MM.1S (cell line): ENCODE measurements around the gene SLC25A41.
A peak's percentile ranks its signal among the peaks of the same experiment; 100 is the strongest.

Source experiments
- DNase-seq: peaks from one replicate; pipeline ENCODE4 v3.0.0-alpha.2; 2015
- H2AFZ ChIP-seq: fragments of 300-600 bp; sonication (generic); 2 replicates; pipeline ENCODE4 v1.6.0; 2016; ENCODE audit warnings: antibody characterized with exemption, low read length
- H3F3A ChIP-seq: fragments of 300-600 bp; sonication (generic); 2 replicates; pipeline ENCODE4 v1.6.1; 2016; ENCODE audit warnings: mild to moderate bottlenecking, antibody characterized with exemption, low read length, moderate library complexity, mixed read lengths; ENCODE audit not compliant: insufficient read depth
- H3K27ac ChIP-seq: fragments of 300-600 bp; sonication (generic); 2 replicates; pipeline ENCODE4 v1.5.1; 2016; ENCODE audit warnings: mild to moderate bottlenecking, low read length
- H3K27me3 ChIP-seq: fragments of 300-600 bp; sonication (generic); replicated peaks from 2 replicates; pipeline ENCODE4 v1.6.0; 2016; ENCODE audit warnings: low read length; ENCODE audit not compliant: insufficient read depth
- H3K36me3 ChIP-seq: fragments of 300-600 bp; sonication (generic); replicated peaks from 2 replicates; pipeline ENCODE4 v1.6.1; 2016; ENCODE audit warnings: mild to moderate bottlenecking, low read length, mixed read lengths; ENCODE audit not compliant: insufficient read depth
- H3K4me1 ChIP-seq: fragments of 300-600 bp; sonication (generic); 2 replicates; pipeline ENCODE4 v1.6.1; 2016; ENCODE audit warnings: low read length, mixed read lengths
- H3K4me2 ChIP-seq: fragments of 300-600 bp; sonication (generic); 2 replicates; pipeline ENCODE4 v1.6.0; 2016; ENCODE audit warnings: low read depth, low read length
- H3K4me3 ChIP-seq: fragments of 300-600 bp; sonication (generic); 2 replicates; pipeline ENCODE4 v1.5.1; 2016; ENCODE audit warnings: low read length, mixed read lengths
- H3K79me2 ChIP-seq: fragments of 300-600 bp; sonication (generic); 2 replicates; pipeline ENCODE4 v1.6.1; 2016; ENCODE audit warnings: mixed run types, low read length, mixed read lengths
- H3K9ac ChIP-seq: fragments of 300-600 bp; sonication (generic); 2 replicates; pipeline ENCODE4 v1.6.1; 2016; ENCODE audit warnings: low read length, mixed read lengths
- H3K9me2 ChIP-seq: fragments of 300-600 bp; sonication (generic); replicated peaks from 2 replicates; pipeline ENCODE4 v1.6.1; 2016; ENCODE audit warnings: mild to moderate bottlenecking, low read length, mixed read lengths; ENCODE audit not compliant: insufficient read depth
- H3K9me3 ChIP-seq: fragments of 300-600 bp; sonication (generic); replicated peaks from 2 replicates; pipeline ENCODE4 v1.6.1; 2016; ENCODE audit warnings: mild to moderate bottlenecking, low read length, mixed read lengths; ENCODE audit not compliant: insufficient read depth
- H4K20me1 ChIP-seq: fragments of 300-600 bp; sonication (generic); 2 replicates; pipeline ENCODE4 v1.6.1; 2016; ENCODE audit warnings: mild to moderate bottlenecking, low read length, moderate library complexity, mixed read lengths; ENCODE audit not compliant: insufficient read depth
- CTCF ChIP-seq: fragments of 300-600 bp; sonication (generic); IDR thresholded peaks from 2 replicates; pipeline ENCODE4 v1.5.1; 2016; ENCODE audit warnings: antibody characterized with exemption, low read length, mixed read lengths
- EZH2 ChIP-seq: fragments of 300-600 bp; sonication (generic); optimal IDR thresholded peaks from 2 replicates; pipeline ENCODE3; 2017; ENCODE audit warnings: low read depth, mild to moderate bottlenecking, antibody characterized with exemption, low read length, mixed read lengths
- EZH2phosphoT487 ChIP-seq: fragments of 300-600 bp; sonication (generic); IDR thresholded peaks from 2 replicates; pipeline ENCODE4 v1.6.1; 2018; ENCODE audit warnings: antibody characterized with exemption, low read length

SLC25A41 gene

GRCh38 chr19:6458695-6459261 is 25.2 kb upstream of the SLC25A41 start:
- Histone ChIP-seq H3K9me3 (no peaks in the 10 kb centered on the region), H3K4me2 (peak overlapping the region; percentile 84), H3F3A (peaks cover 10% of the 10 kb centered on the region), H3K4me3 (peak overlapping the region; percentile 73), H4K20me1 (no peaks in the 10 kb centered on the region), H3K27ac (no peak overlapping the region), H3K27me3 (no peaks in the 10 kb centered on the region), H3K9ac (peak overlapping the region; percentile 78; the same call in 1 of the 2 replicates), H3K9me2 (no peaks in the 10 kb centered on the region), H3K79me2 (no peaks in the 10 kb centered on the region), H2AFZ (peak overlapping the region; percentile 80), H3K36me3 (0 out of 2 replicates have a peak, but pooled peaks cover 5% of the 10 kb centered on the region), H3K4me1 (peaks cover 9% of the 10 kb centered on the region; the same call in 1 of the 2 replicates)
- no peak for TF ChIP-seq EZH2
- TF ChIP-seq CTCF: no peak
- TF ChIP-seq EZH2phosphoT487: no peak
- DNase-seq: no peak

GRCh38 chr19:6457958-6458694 is 24.6 kb upstream of the SLC25A41 start:
- no peaks in the 10 kb centered on the region for H4K20me1 ChIP-seq
- no peak overlapping the region for H3K9ac ChIP-seq
- no peak overlapping the region for H3K4me3 ChIP-seq
- H3K27me3 ChIP-seq: no peaks in the 10 kb centered on the region
- H3K4me2 ChIP-seq: peak overlapping the region; percentile 84; the same call in 1 of the 2 replicates
- no peaks in the 10 kb centered on the region for H3K9me3 ChIP-seq
- peaks cover 9% of the 10 kb centered on the region; the same call in 1 of the 2 replicates for H3K4me1 ChIP-seq
- H2AFZ ChIP-seq: no peak overlapping the region
- 0 out of 2 replicates have a peak, but pooled peaks cover 5% of the 10 kb centered on the region for H3K36me3 ChIP-seq
- TF ChIP-seq CTCF (no peak), EZH2phosphoT487 (no peak), EZH2 (no peak)
- no peaks in the 10 kb centered on the region for H3K9me2 ChIP-seq
- DNase-seq: no peak
- H3K79me2 ChIP-seq: no peaks in the 10 kb centered on the region
- no peak overlapping the region for H3K27ac ChIP-seq
- H3F3A ChIP-seq: peaks cover 10% of the 10 kb centered on the region

- no peak overlapping the region for H3K9ac ChIP-seq
- no peaks in the 10 kb centered on the region for H3K9me3 ChIP-seq
- no peak for DNase-seq
- H3K4me1 ChIP-seq: peaks cover 9% of the 10 kb centered on the region; the same call in 1 of the 2 replicates
- no peaks in the 10 kb centered on the region for H3K27me3 ChIP-seq
- no peaks in the 10 kb centered on the region for H3K79me2 ChIP-seq
- TF ChIP-seq EZH2 (no peak), CTCF (no peak), EZH2phosphoT487 (no peak)
- H3K9me2 ChIP-seq: no peaks in the 10 kb centered on the region
- H2AFZ ChIP-seq: no peak overlapping the region
- H4K20me1 ChIP-seq: no peaks in the 10 kb centered on the region
- H3K27ac ChIP-seq: no peak overlapping the region
- H3K4me2 ChIP-seq: no peak overlapping the region
- peaks cover 5% of the 10 kb centered on the region for H3F3A ChIP-seq
- H3K36me3 ChIP-seq: 0 out of 2 replicates have a peak, but pooled peaks cover 5% of the 10 kb centered on the region
- H3K4me3 ChIP-seq: no peak overlapping the region
These were observed 22.4 kb upstream of the SLC25A41 start for GRCh38 chr19:6455924-6456323.
